Nephron progenitor cell (in vitro differentiated cells): ENCODE measurements around the gene C19orf33.
A peak's percentile ranks its signal among the peaks of the same experiment; 100 is the strongest.

Source experiments
- DNase-seq: peaks from one replicate; pipeline ENCODE4 v3.0.0; 2021
- H3K27ac Mint-ChIP-seq: 2 replicates; pipeline ENCODE4 v1.8.0; 2021; ENCODE audit warnings: mild to moderate bottlenecking, moderate library complexity, mixed read lengths
- H3K27me3 Mint-ChIP-seq: 2 replicates; pipeline ENCODE4 v1.8.0; 2021; ENCODE audit warnings: mild to moderate bottlenecking, low read depth, mixed read lengths; ENCODE audit not compliant: poor library complexity
- H3K36me3 Mint-ChIP-seq: 2 replicates; pipeline ENCODE4 v1.8.0; 2021; ENCODE audit warnings: low read depth, mixed read lengths
- H3K4me1 Mint-ChIP-seq: 2 replicates; pipeline ENCODE4 v1.8.0; 2021; ENCODE audit warnings: mixed read lengths
- H3K4me3 Mint-ChIP-seq: 2 replicates; pipeline ENCODE4 v1.8.0; 2021; ENCODE audit warnings: mild to moderate bottlenecking, moderate library complexity, mixed read lengths
- H3K9me3 Mint-ChIP-seq: 2 replicates; pipeline ENCODE4 v1.8.0; 2021; ENCODE audit warnings: mild to moderate bottlenecking, moderate library complexity, mixed read lengths
- TF ChIP-seq, protein P1 (sequence below): fragments of 200-600 bp; sonication (generic); IDR thresholded peaks from 2 replicates; pipeline ENCODE4 v1.5.0; 2021; ENCODE audit warnings: antibody characterized with exemption

The C19orf33 gene

DNA sequence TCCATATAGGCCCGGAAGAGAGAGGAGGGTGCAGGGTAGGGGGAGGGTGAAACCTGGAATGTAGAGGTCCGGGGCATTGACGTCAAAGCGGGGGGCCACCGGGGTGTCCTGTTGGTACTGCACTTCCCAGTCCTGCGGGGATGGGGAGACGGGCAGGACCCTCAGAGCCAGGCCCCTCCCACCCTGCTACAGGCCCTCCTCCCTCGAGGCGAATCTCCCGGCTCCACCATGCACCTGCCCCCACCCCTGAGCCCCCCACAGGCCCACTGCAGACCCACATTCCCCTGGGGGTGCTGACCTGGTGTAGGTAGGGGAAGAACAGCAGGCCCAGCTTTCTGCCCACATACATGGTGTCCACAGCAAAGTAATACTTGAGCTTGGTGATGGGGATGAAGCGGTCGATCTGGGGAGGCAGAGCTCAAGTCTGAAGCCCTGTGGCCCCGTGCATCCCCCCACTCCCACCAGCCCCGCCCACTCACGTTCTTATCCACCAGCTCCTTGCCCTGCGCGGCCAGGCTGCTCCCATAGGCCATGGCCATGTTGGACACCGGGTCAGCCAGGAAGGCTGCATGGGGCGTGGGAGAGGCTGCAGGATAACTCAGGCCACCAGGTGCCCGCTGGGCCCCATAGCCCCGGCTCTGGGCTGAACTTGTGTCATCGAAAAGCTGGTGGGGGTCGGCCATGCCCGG is 5.0 kb downstream of the C19orf33 start:
- DNase-seq: no peak
- no peak overlapping the region for H3K27ac Mint-ChIP-seq
- no peak overlapping the region for H3K4me3 Mint-ChIP-seq
- H3K27me3 Mint-ChIP-seq: peaks cover 11% of the 10 kb centered on the region
- peaks cover 11% of the 10 kb centered on the region for H3K4me1 Mint-ChIP-seq
- H3K9me3 Mint-ChIP-seq: no peaks in the 10 kb centered on the region
- TF ChIP-seq, protein P1, sequence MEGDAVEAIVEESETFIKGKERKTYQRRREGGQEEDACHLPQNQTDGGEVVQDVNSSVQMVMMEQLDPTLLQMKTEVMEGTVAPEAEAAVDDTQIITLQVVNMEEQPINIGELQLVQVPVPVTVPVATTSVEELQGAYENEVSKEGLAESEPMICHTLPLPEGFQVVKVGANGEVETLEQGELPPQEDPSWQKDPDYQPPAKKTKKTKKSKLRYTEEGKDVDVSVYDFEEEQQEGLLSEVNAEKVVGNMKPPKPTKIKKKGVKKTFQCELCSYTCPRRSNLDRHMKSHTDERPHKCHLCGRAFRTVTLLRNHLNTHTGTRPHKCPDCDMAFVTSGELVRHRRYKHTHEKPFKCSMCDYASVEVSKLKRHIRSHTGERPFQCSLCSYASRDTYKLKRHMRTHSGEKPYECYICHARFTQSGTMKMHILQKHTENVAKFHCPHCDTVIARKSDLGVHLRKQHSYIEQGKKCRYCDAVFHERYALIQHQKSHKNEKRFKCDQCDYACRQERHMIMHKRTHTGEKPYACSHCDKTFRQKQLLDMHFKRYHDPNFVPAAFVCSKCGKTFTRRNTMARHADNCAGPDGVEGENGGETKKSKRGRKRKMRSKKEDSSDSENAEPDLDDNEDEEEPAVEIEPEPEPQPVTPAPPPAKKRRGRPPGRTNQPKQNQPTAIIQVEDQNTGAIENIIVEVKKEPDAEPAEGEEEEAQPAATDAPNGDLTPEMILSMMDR: no peak
- H3K36me3 Mint-ChIP-seq: no peaks in the 10 kb centered on the region

GRCh38 chr19:38309615-38310278 is 5.7 kb downstream of the C19orf33 start:
- Mint-ChIP-seq H3K9me3 (no peaks in the 10 kb centered on the region), H3K4me1 (peaks cover 8% of the 10 kb centered on the region), H3K27ac (no peak overlapping the region), H3K27me3 (peaks cover 6% of the 10 kb centered on the region), H3K4me3 (no peak overlapping the region), H3K36me3 (no peaks in the 10 kb centered on the region)
- DNase-seq: no peak
- TF ChIP-seq, protein P1: no peak

GRCh38 chr19:38310279-38310670 is 6.2 kb downstream of the C19orf33 start:
- H3K36me3 Mint-ChIP-seq: no peaks in the 10 kb centered on the region
- H3K27me3 Mint-ChIP-seq: peaks cover 2% of the 10 kb centered on the region
- H3K4me3 Mint-ChIP-seq: no peak overlapping the region

DNA sequence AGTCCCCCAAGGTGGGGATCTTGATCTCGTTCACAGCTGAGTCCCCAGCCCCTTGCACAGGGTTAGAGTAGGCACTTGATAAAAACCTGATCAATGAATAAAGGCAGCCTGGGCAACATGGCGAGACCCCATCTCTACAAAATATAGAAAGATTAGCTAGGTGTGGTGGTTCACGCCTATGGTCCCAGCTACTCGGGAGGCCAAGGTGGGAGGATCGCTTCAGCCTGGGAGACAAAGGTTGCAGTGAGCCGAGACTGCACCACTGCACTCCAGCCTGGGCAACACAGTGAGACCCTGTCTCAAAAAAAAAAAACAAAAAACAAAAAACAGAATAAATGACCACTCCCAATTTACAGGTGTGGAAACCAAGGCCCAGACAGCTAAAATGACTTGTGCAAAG is 6.9 kb downstream of the C19orf33 start:
- no peak overlapping the region for H3K27ac Mint-ChIP-seq
- no peaks in the 10 kb centered on the region for H3K9me3 Mint-ChIP-seq
- no peaks in the 10 kb centered on the region for H3K36me3 Mint-ChIP-seq
- H3K4me1 Mint-ChIP-seq: peaks cover 12% of the 10 kb centered on the region
- H3K27me3 Mint-ChIP-seq: peaks cover 4% of the 10 kb centered on the region
- TF ChIP-seq, protein P1: no peak
- no peak for DNase-seq
- H3K4me3 Mint-ChIP-seq: no peak overlapping the region

More at GRCh38 chr19:38310279-38310670, 6.2 kb downstream of the C19orf33 start:
- TF ChIP-seq, protein P1: no peak
- DNase-seq: no peak
- H3K27ac Mint-ChIP-seq: no peak overlapping the region
- peaks cover 10% of the 10 kb centered on the region for H3K4me1 Mint-ChIP-seq
- H3K9me3 Mint-ChIP-seq: no peaks in the 10 kb centered on the region

GRCh38 chr19:38315657-38316476 is 11.8 kb downstream of the C19orf33 start, which contains the start of gene YIF1B:
Gene YIF1B, minus strand, starts transcription at chr19:38315947. Its CDS starts 30 bp downstream, at chr19:38315917.
- peak within 1 kb of the TSS; percentile 90 for H3K4me3 Mint-ChIP-seq
- TF ChIP-seq, protein P1: no peak
- no peaks in the 10 kb centered on the region for H3K36me3 Mint-ChIP-seq
- no peaks in the 10 kb centered on the region for H3K9me3 Mint-ChIP-seq
- peak within 1 kb of the TSS; percentile 91 for H3K27ac Mint-ChIP-seq
- peaks cover 23% of the 10 kb centered on the region for H3K4me1 Mint-ChIP-seq
- peak; percentile 95 for DNase-seq
- H3K27me3 Mint-ChIP-seq: peaks cover 53% of the 10 kb centered on the region
